HG02885 (cell line): ENCODE measurements around the gene CENPL.
A peak's percentile ranks its signal among the peaks of the same experiment; 100 is the strongest.
"Not testable (repeated sequence)": the region's sequence is repeated elsewhere in the genome, so short reads cannot be mapped to it uniquely, and the experiment has no call there.

Source experiments
- ATAC-seq: cut with Tn5 transposase; IDR thresholded peaks from one replicate; pipeline ENCODE4 v1.9.1; 2021; ENCODE audit warnings: mild to moderate bottlenecking; ENCODE audit not compliant: unreplicated experiment, poor library complexity

Gene CENPL

GRCh38 chr1:173859547-173859946, 34.9 kb upstream of the CENPL start:
- not testable (repeated sequence) for ATAC-seq

- no peak for ATAC-seq
These were observed 32.8 kb upstream of the CENPL start for GRCh38 chr1:173857363-173857917.

GRCh38 chr1:173856903-173857302, 32.2 kb upstream of the CENPL start:
- no peak for ATAC-seq

GRCh38 chr1:173856014-173856413, 31.3 kb upstream of the CENPL start:
- no peak for ATAC-seq

GRCh38 chr1:173853074-173853473, 28.4 kb upstream of the CENPL start:
- ATAC-seq, result no peak

- ATAC-seq, result no peak
These were observed 27.4 kb upstream of the CENPL start for GRCh38 chr1:173852105-173852504.

GRCh38 chr1:173832748-173833147, 8.1 kb upstream of the CENPL start:
- no peak for ATAC-seq

- no peak for ATAC-seq
These were observed 2.9 kb upstream of the CENPL start for GRCh38 chr1:173827611-173828010.

GRCh38 chr1:173823781-173824314, 835 bp downstream of the CENPL start:
- peak; percentile 47 for ATAC-seq

GRCh38 chr1:173821680-173822079, 3.0 kb downstream of the CENPL start:
- no peak for ATAC-seq

GRCh38 chr1:173818459-173818858, 6.2 kb downstream of the CENPL start:
- ATAC-seq, result no peak

GRCh38 chr1:173813654-173814053, 11.0 kb downstream of the CENPL start:
- not testable (repeated sequence) for ATAC-seq

- ATAC-seq, result no peak
These were observed 21.7 kb downstream of the CENPL start for GRCh38 chr1:173802961-173803360.

- not testable (repeated sequence) for ATAC-seq
These were observed 24.7 kb downstream of the CENPL start for GRCh38 chr1:173799995-173800394.

- ATAC-seq, result no peak
These were observed 26.6 kb downstream of the CENPL start for GRCh38 chr1:173798078-173798477.

- no peak for ATAC-seq
These were observed 34.8 kb downstream of the CENPL start for GRCh38 chr1:173789841-173790240.

- no peak for ATAC-seq
These were observed 39.7 kb downstream of the CENPL start for GRCh38 chr1:173784997-173785396.

GRCh38 chr1:173779936-173780335, 44.7 kb downstream of the CENPL start:
- ATAC-seq, result no peak

- no peak for ATAC-seq
These were observed 49.0 kb downstream of the CENPL start for GRCh38 chr1:173775578-173776226.

- no peak for ATAC-seq
These were observed 53.1 kb downstream of the CENPL start for GRCh38 chr1:173771560-173771959.

GRCh38 chr1:173770330-173770729, 54.4 kb downstream of the CENPL start:
- ATAC-seq, result not testable (repeated sequence)

- no peak for ATAC-seq
These were observed 55.9 kb downstream of the CENPL start for GRCh38 chr1:173768827-173769226.
